HG02571 (cell line): Measurements from ENCODE around the gene SYNE1.
A peak's percentile ranks its signal among the peaks of the same experiment; 100 is the strongest.

ENCODE experiments used
- ATAC-seq: cut with Tn5 transposase; IDR thresholded peaks from one replicate; pipeline ENCODE4 v1.9.1; 2021; ENCODE audit warnings: mild to moderate bottlenecking, moderate library complexity; ENCODE audit not compliant: unreplicated experiment

SYNE1 gene

DNA sequence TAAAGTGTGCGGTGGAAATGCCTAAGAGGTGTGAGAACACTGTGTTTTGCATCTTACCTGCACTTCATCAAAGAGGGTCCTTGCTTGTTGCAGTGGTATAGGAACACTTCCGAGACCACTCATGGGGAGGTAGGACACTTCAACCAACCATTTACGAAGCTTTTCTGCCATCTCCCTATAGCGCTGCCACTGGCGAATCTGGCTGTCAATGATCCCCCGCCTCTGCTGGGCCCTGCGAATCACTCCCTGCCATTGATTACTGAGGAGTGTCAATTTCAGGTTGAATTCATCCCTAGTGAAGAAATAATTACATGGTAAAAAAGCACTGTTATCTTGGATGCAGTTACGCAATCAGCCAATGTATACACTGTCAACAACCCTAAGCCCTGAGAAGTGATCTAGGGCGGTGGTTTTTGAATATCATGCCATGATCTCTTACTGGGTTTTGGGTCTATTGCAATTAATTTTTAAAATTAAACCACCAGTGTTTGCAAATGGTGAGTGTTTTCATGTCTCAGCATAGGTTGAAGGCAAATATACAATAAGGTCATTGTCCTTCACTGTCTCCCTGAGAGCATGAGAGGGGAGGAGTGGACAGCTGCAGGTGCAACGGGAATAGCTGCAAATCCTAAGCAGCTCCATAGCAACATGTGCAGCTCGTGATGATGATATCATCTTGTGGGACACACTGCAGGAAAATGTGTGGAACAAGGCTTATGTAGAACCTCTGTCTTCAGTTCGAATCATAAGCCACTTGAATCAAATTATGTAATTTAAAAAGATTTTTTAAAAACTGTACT, 429.0 kb downstream of the SYNE1 start:
- ATAC-seq, result no peak

DNA sequence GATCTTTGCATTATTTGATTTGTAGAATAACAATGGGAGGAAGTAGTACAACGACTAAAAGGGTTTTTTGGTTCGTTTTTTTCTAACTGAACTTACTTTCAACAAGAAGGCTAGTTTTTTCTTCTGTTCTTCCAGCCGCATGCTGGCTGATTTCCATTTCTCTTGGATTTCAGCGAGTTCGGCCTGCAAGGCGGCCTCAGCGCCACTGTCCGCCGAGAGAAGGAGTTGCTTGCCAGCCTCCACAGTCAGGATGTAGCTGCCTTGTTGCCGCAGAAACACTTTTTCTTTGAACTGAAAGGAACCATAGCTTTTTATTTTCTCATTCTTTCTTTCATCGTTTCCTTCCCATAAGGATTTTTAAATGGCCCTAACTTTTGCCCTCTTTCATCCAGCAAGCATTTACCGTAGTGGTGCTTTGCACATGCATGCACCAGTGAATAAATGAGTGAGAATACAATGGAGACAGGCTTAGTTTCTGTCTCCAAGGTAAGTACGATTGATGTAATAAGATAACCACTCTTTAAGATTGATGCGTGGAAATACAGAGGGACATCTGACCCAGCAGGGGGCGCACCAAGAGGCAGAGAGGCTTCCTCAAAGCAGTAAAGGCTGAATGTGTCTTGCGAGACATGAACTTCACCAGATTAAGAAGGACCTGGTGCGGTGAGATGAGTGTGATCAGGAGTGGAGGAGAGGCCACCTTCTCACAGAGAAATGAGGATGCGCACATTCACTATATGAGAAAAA, 430.9 kb downstream of the SYNE1 start:
- no peak for ATAC-seq

DNA sequence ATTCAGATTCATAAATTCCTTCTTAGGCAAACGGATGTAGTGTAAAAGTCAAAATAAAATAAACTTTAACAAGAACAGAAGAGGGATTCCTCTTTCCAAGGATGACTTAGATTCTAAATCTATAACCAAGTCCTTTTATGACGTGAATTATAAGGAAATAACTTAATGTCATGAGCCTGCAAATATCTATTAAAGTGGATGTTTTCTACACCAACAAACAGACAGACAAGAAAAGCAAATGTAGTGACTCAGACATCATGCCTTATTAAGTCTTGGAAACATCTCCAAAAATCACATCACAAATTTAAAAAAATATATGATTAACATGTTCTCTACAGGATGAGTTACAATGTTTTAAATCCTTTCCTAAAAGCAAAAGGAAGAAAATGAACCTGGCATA, 432.6 kb downstream of the SYNE1 start:
- no peak for ATAC-seq

DNA sequence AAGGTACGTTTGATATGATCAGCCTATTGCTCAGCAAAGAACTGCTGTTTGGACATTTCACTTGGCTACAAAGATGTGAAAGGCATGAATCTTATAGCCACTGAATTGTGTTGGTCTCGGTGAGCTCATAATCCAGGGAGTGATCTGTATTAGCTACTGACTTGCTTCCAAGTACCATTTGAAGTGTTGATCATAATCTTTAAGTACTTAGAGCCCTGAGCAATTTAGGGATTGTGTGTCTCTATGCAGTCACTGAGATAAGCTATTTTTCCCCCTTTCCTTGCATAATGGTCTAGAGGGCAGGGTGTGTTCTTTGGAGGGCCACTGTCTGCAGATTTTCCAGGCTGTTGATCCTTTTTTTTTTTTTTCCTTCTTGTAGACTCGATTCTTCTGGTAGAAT, 436.0 kb downstream of the SYNE1 start:
- no peak for ATAC-seq

DNA sequence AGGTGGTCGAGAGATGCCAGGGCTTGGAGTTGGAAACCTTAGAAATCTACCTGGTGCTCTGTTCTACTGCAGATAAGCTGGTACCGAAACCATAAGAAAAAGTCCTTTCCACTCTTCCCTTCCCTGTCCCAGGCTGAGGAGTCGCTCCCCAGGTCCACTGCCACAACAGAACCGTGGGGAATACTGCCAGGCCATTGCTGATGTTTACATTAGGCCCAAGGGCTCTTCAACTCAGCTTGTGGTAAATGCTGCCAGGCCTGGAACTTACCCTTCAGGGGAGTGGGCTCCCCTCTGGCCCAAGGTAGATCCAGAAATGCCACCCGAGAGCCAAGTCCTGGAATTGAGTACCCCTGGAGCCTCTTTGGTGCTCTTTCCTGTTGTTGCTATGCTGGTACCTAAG, 441.3 kb downstream of the SYNE1 start:
- ATAC-seq, result no peak

DNA sequence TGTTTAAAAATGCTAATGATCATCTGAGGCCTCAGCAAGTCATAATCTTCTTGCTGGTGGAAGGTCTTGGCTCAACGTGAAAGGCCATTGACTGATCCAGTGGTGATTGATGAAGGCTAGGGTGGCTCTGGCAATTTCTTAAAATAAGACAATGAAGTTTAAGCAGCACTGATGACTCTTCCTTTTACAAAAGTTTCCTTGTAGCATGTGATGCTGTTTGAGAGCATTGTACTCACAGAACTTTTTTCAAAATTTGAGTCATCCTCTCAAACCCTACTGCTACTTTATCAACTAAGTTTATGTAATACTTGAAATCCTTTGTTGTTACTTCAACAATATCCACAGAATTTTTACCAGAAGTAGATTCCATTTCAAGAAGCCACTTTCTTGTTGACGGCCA, 447.4 kb downstream of the SYNE1 start:
- ATAC-seq, result no peak

DNA sequence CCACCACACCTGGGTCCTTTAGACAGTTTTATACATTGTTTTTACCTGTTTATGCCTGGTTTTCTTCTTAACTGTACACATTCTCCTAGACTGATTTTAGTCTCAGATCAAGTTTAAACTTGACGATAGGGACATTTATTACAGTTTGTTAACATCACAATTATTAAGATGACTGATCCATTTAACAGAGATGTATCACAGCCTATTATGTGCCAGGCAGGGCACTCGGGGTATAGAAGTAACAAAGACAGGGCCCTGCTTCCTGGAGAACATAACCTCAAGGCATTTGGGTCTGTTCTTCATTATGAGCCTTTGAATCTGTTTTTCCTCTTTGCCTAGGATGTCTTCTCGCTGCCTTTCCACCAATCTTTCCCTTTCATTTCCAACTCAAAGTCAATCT, 449.2 kb downstream of the SYNE1 start:
- ATAC-seq, result no peak

DNA sequence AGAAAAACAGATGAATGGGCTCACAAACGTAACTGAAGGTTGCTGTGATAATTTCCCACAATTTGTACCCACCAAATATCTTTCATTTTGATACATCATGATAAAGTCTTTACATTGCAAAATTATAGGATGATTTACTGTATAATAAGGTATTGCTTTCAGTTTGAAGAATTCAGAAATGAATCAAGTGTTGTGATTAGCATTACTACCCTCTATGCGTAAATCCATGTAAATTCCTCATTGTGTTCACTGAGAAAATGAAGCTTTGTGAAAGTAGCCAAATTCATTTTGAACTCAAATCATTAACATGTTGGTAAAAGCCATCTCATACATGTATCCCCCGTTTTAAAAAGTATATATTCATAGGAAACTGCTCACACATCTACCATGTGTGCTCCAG, 450.3 kb downstream of the SYNE1 start:
- ATAC-seq, result no peak

DNA sequence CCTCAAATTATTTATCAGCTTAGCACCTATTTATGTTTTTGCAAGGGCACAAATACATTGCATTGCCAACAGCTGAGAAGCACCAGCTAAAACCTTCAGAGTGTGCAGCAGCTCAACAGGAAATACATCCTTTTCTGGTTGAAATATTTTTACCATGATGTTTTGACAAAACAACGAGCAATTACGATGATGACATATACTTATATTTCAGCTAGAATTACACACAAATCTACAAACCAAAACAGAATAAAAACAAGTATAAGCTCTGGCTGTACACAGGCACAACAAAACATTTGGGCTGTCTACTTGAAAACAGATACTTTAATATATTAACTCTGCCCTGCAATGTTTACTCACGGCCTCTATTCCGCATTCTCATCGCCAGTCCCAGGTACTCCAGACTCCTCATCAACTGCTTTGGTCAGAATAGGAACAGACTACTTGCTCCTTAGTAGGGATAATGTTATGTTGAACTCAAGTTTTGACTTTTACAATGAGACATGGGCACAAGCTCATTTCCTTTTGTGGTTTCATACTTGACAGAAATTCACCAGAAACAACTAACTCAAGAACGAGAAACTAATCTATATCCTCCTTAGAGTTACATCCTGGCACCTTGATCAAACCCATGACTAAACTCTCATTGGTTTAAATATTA, 452.1 kb downstream of the SYNE1 start:
- ATAC-seq, result peak; percentile 57

DNA sequence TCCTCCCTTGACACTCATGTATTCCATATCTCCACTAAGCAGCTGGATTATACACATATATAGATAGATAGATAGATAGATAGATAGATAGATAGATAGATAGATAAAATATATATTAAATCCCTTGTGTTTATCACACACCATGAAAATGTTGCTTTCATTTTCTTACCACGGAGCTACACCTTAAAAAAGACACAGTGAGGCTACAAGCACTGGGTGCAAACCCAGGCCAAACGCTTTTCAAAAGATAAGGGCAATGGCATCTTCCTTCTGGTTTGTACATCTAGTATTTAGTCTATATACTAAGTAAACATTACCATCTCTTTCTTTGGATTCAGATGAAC, 452.6 kb downstream of the SYNE1 start:
- ATAC-seq, result peak; percentile 14

DNA sequence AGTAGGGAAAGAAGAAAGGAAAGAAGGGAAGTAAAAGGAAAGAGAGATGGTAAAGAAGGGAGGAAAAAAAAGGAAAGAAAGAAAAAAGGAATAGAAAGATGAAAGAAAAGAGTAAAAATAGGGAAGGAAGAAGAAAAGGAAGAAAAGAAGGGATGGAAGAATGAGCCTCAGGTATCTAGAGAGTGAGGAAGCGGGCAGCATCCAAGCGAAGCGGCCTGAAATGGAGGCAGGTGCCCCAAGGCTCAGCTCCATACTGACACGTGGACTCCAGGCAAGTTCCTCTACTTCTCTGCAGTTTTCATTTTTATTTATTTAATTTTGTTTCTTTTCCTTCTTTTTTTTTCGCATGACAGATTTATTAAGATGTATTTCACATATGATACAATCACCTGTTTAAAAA, 456.6 kb downstream of the SYNE1 start:
- no peak for ATAC-seq

DNA sequence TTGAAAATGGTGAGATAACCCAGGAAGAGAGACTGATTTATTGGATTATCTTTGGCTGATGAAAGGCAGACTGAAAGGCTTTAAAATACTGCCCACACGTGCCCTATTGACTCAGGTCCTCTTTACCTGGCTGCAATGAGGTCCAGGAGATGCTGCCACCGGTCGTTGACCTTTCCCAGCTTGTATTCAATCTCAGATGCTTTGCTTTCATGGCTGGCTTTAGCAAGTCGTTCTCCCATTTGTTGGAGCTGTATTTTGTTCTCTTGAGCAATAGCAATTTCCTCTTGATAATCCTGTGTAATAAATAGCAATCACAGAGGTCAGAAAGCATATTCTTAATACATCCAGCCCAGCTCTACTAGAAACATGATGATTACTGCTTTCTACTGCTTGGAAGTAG, 460.9 kb downstream of the SYNE1 start:
- no peak for ATAC-seq

DNA sequence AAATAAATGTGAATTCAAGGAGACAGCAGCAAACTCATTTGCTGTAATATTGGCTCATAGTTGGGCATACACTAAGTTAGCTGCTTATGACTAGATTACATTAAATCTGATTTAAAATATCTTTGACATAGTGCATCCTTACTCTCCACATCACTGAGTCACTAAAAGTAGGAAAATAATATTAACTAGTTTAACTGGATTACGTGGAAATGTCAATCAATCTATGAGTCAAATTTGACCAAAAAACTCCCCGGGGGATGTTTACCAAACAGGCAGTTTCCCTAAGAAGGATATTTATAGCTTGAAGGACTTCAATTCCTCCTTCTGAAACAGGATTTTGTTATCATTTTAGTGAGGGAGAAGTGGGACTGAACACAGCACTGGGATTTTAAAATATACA, 463.2 kb downstream of the SYNE1 start:
- no peak for ATAC-seq

DNA sequence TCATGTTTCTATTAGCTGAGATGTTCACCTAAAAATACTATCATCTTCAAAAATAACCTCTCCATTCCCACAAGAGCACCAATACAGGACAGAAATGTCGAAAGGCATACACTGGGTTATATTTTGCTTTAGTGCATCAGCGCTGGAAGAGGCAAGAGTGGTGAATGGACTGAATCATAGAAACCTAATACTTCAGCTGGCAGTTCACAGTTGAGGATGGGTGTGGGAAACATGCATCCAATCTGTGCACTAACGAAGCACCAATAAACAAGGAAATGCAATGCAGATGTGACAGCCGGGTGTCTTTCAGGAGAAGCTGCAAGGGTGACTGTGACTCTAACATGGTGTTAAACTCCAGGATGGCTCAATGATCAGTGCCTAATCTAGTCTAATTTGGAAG, 463.8 kb downstream of the SYNE1 start:
- ATAC-seq, result no peak

DNA sequence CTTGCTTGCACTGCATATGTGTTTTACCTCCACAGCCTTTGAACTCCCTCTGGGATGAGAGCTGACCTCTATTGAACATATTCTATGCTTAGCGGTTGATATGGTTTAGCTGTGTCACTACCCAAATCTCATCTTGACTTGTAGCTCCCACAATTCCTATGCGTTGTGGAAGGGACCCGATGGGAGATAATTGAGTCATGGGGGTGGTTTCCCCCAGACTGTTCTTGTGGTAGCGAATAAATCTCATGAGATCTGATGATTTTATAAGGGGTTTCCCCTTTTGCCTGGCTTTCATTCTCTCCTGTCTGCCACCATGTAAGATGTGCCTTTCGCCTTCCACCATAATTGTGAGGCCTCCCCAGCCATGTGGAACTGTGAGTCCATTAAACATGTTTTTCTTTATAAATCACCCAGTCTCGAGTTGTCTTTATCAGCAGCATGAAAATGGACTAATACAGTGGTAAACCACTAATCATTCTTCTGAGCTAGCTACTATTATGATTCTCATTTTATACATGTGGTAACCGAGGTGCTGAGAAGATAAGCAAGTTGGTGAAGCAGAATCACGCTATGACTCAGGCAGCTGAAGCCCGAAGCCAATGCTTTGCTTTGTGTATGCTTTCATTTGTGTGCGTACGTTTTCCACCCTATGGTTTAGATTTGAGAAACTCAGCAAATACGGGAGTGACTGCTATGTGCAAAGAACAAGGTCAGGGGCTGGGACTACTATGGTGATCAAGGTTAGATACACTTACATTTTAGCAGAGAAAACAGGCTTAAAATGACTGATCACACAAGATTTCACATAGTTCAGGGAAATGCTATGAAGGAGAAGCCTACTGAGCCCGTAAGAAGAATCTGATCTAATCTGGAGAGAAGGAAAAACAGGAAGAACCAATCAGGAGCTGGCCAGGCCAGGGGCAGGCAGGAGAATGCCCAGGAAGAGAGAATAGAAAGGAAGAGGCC, 466.2 kb downstream of the SYNE1 start:
- ATAC-seq, result peak; percentile 88

DNA sequence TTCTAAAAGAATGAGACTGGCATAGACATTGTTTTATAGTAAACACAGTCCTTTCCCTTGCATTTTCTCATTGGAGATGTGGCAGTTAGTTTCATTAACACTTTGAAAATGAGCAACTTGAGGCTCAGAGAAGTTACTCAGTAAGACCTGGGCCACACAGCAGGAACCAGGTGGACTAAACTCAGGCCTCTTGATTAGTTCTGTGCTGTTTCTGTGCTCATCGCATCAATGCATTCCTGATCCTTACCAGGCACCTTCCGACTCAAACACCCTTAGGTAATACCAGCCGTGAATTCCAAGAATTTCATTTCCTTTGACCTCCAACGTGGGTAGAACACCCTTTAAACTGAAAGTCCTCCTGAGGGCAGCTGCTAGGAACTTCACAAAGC, 466.9 kb downstream of the SYNE1 start:
- ATAC-seq, result no peak

DNA sequence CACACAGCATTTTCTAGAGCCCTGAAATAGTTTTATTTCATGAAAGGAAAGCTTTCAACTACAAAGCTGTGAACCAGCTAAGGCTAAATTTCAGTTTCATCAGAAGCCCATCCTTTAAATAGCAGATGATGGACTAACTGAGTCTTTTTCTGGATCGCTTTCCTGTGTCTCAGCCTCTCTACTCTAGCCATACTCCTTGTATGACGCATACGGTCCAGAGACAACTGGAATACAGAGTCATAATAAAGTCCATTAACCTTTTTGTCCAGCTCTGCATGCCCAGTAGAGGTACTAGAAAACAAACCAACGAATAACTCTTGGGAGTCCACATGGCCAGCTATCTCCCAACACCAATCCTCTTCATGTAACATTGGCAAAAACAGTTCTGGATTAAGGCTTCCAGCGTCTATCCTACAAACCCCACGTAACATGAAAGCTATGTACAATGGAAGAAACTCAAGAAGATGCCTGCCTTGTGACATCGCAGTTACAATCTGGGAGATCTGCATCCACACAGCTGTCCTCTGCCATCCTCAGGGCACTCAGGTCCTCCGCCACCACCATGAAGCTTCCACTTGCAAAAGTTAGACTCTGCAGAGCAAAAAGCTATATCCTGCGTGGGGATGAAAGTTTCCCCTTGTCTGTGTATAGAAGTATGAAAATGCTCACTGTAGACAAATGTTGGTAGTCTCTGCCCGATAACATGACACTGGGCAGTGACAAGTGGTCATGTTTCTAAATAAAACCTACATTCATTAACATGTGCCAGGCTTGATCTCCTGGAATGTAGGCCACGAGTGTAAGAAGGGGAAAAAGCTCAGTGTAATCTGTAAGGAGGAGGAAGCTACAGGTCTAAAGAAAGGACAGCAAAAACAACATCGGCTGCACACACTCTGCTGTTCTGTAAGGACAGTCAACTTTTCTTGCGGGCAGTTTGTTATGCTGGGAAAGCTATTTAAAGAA, 469.2 kb downstream of the SYNE1 start:
- no peak for ATAC-seq

DNA sequence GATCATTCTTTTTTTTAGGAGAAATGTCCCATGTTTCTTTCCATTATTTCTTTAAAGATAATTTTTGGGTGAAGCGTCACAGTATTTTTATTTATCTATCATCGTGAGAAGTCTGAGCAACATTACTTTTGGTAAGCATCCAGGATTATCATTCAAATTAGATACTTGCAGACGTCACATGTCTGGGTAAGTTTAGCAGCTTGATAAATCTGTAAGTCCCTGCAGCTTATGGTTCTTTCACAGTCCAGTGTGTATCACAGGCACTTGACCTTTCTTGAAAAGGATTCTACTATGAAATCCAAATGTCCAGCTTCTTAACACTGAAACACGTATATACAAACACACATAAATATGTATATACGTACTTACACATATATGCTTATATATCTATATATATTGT, 470.3 kb downstream of the SYNE1 start:
- ATAC-seq, result no peak

DNA sequence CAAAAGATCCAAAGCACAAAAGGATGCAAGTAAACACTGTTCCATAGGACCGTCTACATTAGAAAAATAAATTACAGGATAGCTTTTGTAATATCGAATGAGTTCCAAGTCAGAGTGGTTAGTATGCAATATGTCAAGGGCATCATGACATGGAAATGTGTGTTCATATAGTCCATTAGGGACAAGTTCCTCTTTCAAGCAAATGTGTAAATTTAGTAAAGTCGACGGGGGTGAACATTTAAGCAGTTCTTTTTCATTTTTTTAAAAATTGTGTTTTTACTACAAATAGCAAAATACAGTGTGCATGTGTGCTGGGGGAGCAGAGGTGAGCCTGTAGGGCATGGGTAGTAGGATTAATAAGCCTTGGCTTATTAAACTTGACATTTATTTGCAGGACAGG, 470.7 kb downstream of the SYNE1 start:
- no peak for ATAC-seq

DNA sequence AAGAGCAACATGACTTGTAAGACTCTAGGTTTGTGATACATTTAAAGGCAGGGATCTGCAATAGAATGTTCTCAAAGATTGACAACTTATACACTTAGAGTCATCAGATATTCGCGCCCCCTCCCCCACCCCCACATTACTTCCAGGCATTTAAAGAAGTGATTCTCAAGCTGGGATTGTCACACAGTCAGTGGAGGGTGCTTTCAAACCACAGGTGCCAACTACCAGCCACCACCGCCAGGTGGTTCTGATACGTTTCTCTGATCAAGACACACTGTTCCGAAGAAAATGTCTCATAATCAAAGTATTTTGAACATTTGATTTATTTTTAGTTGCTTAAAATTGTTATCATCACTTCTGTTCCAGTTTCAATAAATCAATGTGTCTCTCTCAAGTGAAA, 472.2 kb downstream of the SYNE1 start:
- no peak for ATAC-seq
